Activated naive CD4-positive, alpha-beta T cell treated with anti-CD3 and anti-CD28 coated beads, Interleukin-2, amount 50 U/mL, for 16 hours (primary cell): ENCODE data around the gene LCP2.

Experiments
- DNase-seq: peaks from one replicate; pipeline ENCODE4 v3.0.0-alpha.2; 2020

LCP2 gene

GRCh38 chr5:170206216-170206615 lies 91.4 kb downstream of the LCP2 start:
- DNase-seq, result no peak

- no peak for DNase-seq
Observed at GRCh38 chr5:170204202-170204601, 93.4 kb downstream of the LCP2 start.

DNA sequence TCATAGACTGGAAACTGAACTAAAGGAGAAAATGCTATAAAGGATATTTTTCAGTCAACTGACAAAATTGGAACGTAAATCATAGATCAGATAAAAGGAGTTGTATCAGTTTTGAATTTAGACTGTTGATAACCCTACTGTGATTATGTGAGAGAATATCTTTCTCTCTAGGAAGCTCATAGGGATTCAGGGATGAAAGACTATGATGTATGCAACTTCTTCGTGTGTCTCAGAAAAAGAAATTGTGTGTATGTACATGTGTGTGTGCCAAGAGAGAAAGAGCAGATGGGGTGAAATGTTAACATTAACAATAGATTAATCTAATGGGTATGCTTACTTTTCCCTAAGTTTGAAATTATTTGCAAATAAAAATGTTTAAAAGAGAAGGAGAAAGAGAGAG lies 95.5 kb downstream of the LCP2 start:
- no peak for DNase-seq

DNA sequence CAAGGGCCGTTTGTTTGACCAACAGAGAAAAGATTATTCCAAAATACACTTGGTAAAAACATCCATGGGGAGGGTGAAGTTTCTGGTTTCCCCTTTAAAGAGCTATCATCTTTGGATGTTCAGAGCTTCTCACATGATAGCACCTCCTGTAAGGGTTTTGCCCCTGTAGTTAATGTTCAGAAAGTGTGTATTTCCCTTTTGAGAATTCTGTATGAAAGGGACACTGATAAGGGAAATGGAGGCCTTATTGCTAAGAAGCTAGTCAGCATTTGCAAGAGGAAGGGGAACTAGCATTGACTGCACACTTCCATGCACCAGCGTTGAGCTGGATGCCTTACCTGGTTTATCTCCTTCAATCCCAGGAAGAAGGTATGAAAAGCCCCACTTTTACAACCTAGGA lies 96.3 kb downstream of the LCP2 start:
- no peak for DNase-seq

GRCh38 chr5:170200876-170201275 lies 96.7 kb downstream of the LCP2 start:
- no peak for DNase-seq
